ENCODE measurements around the gene TTC34.

Gene TTC34

GRCh38 chr1:2805801-2806430 lies 4.4 kb upstream of the TTC34 start:
- no peak for TF ChIP-seq CTCF (IDR thresholded peaks at IDR 0.05; ENCODE audit: extremely low read depth, missing control alignments)
- DNase-seq (ENCODE audit: low spot score) = no peak

- TF ChIP-seq CTCF (IDR thresholded peaks at IDR 0.05; ENCODE audit: extremely low read depth, missing control alignments) = no peak
- DNase-seq (ENCODE audit: low spot score) = no peak
Measured at GRCh38 chr1:2804628-2805351, 3.3 kb upstream of the TTC34 start.

- no peak for DNase-seq (ENCODE audit: low spot score)
- TF ChIP-seq CTCF (IDR thresholded peaks at IDR 0.05; ENCODE audit: extremely low read depth, missing control alignments) = no peak
Measured at GRCh38 chr1:2803931-2804627, 2.6 kb upstream of the TTC34 start.

GRCh38 chr1:2803086-2803930 lies 1.8 kb upstream of the TTC34 start:
- no peak for DNase-seq (ENCODE audit: low spot score)
- TF ChIP-seq CTCF (IDR thresholded peaks at IDR 0.05; ENCODE audit: extremely low read depth, missing control alignments) = no peak

DNA sequence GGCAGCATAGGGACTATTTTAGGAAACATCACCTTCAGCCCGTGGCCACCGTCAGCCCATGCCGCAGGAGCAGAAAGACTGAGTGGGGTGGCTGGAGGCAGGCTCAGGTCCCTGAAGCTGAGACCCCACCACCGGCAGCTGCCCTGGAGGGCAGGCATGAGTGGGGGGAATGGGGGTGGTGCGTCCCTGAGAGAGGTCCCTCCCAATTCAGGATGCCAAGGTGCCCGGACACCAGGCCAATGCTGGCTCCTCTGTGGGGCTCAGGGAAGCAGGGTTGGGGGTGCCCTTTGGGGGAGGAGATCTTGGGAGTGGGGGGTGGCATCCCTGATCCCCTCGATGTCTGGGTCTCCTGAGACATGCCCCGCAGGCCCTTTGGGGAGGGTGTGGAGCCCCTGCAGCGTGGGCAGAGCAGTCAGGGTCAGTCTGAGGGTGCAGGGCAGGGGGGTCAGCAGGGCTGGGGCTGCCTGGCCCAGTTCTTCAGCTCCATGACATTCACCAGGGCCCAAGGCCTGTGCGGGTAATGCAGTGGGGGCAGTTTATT lies 998 bp upstream of the TTC34 start:
- DNase-seq (ENCODE audit: low spot score) = no peak
- no peak for TF ChIP-seq CTCF (IDR thresholded peaks at IDR 0.05; ENCODE audit: extremely low read depth, missing control alignments)

GRCh38 chr1:2801046-2801445 lies 447 bp downstream of the TTC34 start:
- no peak for TF ChIP-seq CTCF (IDR thresholded peaks at IDR 0.05; ENCODE audit: extremely low read depth, missing control alignments)

More at GRCh38 chr1:2801046-2801445, 447 bp downstream of the TTC34 start:
- DNase-seq (ENCODE audit: low spot score) = no peak

All from GM20000 (cell line).